Inflammatory macrophage treated with lipopolysaccharide for 4 hours (primary cell): ENCODE data around the gene MTERF2.

ENCODE experiments used
- DNase-seq: peaks from one replicate; pipeline ENCODE4 v3.0.0-alpha.2; 2020

The MTERF2 gene

GRCh38 chr12:106987846-106988245 is 900 bp upstream of the MTERF2 start:
- no peak for DNase-seq

- no peak for DNase-seq
Measured at GRCh38 chr12:106986135-106986534, 811 bp downstream of the MTERF2 start.

- no peak for DNase-seq
Measured at GRCh38 chr12:106985479-106985878, 1.5 kb downstream of the MTERF2 start.

GRCh38 chr12:106984588-106985137 is 2.3 kb downstream of the MTERF2 start:
- DNase-seq = no peak

DNA sequence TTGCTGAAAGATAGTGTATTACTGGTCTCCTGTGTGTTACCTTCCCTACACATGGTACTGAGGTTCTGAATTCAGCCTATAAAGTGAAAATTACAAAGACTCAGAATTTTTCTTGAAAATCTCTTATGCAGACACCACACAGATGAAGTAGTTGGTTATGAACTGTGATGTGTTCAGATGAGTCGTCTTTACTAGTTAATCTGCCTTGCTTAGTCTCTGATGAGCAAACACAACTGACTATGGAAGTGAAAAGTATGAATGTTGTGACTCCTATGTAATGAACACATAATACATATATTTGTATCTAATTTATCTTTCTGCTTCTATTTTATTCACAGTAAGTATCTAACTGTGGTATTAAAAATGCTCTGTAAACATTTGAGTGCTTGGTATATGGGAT is 4.7 kb downstream of the MTERF2 start:
- DNase-seq = no peak

GRCh38 chr12:106981788-106982187 is 5.2 kb downstream of the MTERF2 start:
- DNase-seq = no peak

GRCh38 chr12:106980944-106981343 is 6.0 kb downstream of the MTERF2 start:
- no peak for DNase-seq

GRCh38 chr12:106978035-106978800 is 8.7 kb downstream of the MTERF2 start:
- no peak for DNase-seq

- DNase-seq = no peak
Measured at GRCh38 chr12:106976668-106977067, 10.3 kb downstream of the MTERF2 start.

- no peak for DNase-seq
Measured at GRCh38 chr12:106975993-106976658, 10.8 kb downstream of the MTERF2 start.

- no peak for DNase-seq
Measured at GRCh38 chr12:106975098-106975497, 11.8 kb downstream of the MTERF2 start.

GRCh38 chr12:106974511-106974910 is 12.4 kb downstream of the MTERF2 start:
- no peak for DNase-seq

- DNase-seq = no peak
Measured at GRCh38 chr12:106973545-106973944, 13.4 kb downstream of the MTERF2 start.

GRCh38 chr12:106971065-106971464 is 15.9 kb downstream of the MTERF2 start:
- DNase-seq = no peak

DNA sequence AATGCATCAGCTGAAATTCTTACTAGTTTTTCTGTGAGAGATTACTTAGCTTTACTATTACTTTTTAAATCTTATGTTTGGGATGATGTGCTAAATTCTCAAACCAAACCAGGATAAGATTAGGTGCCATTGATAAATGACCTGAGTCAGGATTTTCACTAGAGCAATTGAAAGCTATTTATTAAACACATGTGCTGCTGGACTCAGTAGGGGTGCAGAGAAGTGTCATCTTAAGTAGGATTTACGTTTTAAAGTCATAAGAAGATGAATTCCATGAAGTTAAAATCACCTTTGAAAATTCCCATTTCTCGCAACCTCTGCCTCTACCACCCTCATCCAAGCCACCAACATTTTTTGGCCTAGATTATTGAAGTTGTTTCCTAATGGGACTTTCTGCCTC is 22.4 kb downstream of the MTERF2 start:
- no peak for DNase-seq

DNA sequence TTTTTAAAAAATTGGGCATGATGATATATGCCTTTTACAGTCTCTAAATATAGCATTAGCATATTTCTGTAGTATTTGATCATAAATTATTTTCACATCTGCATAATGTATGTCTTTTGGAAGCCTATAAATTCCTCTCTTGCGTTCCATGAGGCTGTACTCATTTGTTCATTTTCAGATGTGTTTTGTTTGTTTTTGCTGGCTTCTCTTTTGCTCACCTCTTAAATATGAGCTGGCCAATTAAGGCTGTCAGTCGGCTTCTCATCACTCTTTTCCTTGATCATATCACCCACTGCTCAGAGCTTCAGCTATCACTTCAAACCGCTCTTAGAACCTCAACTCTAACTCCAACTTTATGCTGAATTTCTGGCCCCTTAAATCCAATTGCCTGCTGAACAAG is 24.7 kb downstream of the MTERF2 start:
- DNase-seq = no peak

DNA sequence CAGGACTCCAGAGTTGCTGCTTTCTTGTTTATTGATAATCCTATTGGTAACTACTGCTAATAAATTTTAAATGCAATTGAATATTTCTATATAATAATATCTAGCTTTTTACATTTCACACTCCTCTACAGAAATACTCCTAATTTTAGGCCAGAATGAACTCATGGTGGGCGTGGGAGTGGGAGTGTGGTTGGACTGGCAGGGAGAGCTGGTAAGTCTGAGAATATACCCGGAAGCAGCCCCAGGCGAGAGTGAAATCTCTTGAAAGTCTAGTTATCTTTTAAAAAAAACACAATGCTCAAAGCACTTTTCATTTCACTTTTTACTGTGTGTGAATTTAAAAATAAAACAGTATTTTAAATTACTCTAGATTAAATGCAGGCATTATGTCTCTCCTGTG is 26.5 kb downstream of the MTERF2 start:
- no peak for DNase-seq

DNA sequence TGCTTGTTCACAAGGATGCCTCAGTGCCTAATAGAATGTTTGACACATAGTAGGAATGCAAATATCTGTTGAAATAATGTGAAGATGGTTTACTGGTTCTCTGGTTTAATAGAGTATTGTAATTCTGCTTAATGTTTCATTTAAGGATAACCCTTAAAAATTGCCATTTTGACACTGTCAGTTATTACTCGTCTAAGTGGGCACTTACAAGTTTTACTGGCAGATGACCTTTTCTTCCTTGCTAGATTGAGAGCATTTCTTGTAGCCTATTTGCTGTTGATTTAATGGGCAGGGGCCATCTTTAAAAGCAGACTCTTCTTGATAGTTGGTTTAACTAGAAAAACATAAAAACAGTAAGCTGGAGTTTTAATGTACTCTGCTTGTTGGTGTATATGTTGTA is 29.4 kb downstream of the MTERF2 start:
- DNase-seq = no peak

DNA sequence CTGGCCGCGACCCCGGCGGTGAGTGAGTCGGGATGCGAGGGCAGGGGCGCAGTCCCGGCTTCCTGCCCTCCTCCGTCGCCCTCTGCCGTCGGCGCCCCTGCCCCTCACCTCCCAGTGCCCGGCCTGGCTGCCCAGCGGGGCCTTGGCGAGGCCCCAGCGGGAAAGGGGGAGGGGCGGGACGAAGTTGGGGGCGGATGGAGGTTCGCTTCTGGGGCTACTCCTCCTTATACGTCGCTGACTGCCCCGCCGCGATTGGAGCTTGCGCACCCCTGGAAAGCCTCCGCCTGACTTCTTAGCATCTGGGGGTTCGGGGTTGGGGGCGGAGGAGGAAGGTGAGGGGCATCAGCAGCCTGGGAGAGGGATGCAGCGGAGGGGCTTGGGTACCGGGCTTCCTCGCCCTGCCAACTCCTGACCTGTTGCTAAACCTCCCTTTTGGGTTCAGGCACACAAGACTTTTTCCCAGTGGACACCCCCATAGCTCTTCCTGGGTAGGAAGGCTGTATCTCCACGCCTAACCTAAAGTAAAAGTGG is 30.8 kb downstream of the MTERF2 start:
- DNase-seq = peak; percentile 30

GRCh38 chr12:106955377-106956047 is 31.4 kb downstream of the MTERF2 start, which contains the start of gene TMEM263:
TSS of gene TMEM263 (plus strand) at chr12:106955907. CDS start at chr12:106967117, 11,210 bp downstream.
- peak; percentile 79 for DNase-seq

GRCh38 chr12:106954462-106955376 is 32.2 kb downstream of the MTERF2 start:
- DNase-seq = no peak
